ENCODE measurements around the gene RAC3. TPM values are rescaled to one million over a fixed set of nuclear protein-coding genes. Genes with fewer than 3 reads are reported as not detected.

Gene RAC3
- total and polyA plus RNA-seq, 9 of the 15 experiments (the other 6 are each of a cell fraction or from before 2014, with no cell fraction given): 0.23 to 292 (median 118) TPM

DNA sequence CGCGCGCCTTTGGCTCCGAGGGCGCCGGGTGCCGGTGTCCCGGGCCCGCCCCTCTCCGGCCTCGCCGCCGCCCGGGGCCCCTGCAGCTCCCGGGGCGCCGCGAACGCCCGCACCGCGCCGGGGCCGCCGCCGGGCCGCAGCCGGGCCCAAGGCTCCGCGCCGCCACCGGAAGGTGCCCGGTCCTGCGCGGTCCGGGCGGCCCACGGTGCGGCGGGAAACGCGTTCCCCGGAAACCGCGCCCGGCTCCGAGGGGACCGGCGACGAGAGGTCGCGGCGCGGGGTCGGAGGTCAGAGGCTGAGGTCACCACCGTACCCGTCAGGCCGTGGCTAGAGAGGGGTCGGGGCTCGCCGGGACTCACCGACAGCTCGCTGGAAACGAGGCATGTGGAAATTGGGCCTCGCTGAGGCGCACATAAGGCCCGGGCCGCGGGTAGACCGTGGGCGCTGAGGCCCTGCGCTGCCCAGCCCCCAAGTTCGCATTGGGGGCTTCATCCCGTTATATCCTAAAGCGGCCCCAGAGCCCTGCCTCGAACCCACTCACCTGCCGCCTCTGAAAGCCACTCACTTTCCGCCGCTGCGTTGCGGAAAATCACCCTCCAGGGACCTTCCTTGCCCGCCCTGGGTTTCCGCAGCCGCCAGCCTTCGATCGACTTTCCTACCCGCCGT is 34.3 kb downstream of the RAC3 start, which contains the start of gene DUS1L (continued):
- TF ChIP-seq UBTF (IDR thresholded peaks at IDR 0.05; ENCODE audit: borderline replicate concordance in 1 of 2, low read depth in 2 of 2, low read length in 2 of 2): peak; percentile 51 to 71; a peak in 2 of 4 replicates
- TF ChIP-seq TAF9B (IDR thresholded peaks at IDR 0.05; ENCODE audit: partially characterized antibody): no peak
- no peak; the same call in 1 of the 2 replicates for TF ChIP-seq ZNF165 (CRISPR knock-in tag; IDR thresholded peaks at IDR 0.05; ENCODE audit: borderline replicate concordance)
- no peak for TF ChIP-seq HIVEP1 (CRISPR knock-in tag; IDR thresholded peaks at IDR 0.05)
- TF ChIP-seq, protein P1, sequence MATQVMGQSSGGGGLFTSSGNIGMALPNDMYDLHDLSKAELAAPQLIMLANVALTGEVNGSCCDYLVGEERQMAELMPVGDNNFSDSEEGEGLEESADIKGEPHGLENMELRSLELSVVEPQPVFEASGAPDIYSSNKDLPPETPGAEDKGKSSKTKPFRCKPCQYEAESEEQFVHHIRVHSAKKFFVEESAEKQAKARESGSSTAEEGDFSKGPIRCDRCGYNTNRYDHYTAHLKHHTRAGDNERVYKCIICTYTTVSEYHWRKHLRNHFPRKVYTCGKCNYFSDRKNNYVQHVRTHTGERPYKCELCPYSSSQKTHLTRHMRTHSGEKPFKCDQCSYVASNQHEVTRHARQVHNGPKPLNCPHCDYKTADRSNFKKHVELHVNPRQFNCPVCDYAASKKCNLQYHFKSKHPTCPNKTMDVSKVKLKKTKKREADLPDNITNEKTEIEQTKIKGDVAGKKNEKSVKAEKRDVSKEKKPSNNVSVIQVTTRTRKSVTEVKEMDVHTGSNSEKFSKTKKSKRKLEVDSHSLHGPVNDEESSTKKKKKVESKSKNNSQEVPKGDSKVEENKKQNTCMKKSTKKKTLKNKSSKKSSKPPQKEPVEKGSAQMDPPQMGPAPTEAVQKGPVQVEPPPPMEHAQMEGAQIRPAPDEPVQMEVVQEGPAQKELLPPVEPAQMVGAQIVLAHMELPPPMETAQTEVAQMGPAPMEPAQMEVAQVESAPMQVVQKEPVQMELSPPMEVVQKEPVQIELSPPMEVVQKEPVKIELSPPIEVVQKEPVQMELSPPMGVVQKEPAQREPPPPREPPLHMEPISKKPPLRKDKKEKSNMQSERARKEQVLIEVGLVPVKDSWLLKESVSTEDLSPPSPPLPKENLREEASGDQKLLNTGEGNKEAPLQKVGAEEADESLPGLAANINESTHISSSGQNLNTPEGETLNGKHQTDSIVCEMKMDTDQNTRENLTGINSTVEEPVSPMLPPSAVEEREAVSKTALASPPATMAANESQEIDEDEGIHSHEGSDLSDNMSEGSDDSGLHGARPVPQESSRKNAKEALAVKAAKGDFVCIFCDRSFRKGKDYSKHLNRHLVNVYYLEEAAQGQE (IDR thresholded peaks at IDR 0.05; ENCODE audit: borderline replicate concordance): no peak
- TF ChIP-seq, protein P1 (CRISPR knock-in tag; IDR thresholded peaks at IDR 0.05; ENCODE audit: low read depth): 0 out of 2 replicates have a peak, but pooled peaks have one; percentile 65
- peak in 2 of 3 experiments; percentile 73 to 81 for TF ChIP-seq YY1 (IDR thresholded peaks at IDR 0.05; ENCODE audit: borderline replicate concordance in 1 of 3, control insufficient read depth in 1 of 3, extremely low read depth in 1 of 3, insufficient read depth in 3 of 3, insufficient read length in 1 of 3, insufficient replicate concordance in 2 of 3, low read depth in 1 of 3, low read length in 2 of 3)
- TF ChIP-seq POLR2H (tag; IDR thresholded peaks at IDR 0.05; ENCODE audit: low read depth): no peak
- TF ChIP-seq ZNF133 (CRISPR knock-in tag; IDR thresholded peaks at IDR 0.05): peak; percentile 10; the same call in 1 of the 2 replicates
- TF ChIP-seq SMAD4 (CRISPR knock-in tag; conservative IDR thresholded peaks at IDR 0.05): peak; percentile 87

Measured in K562 (cell line).